Measurements from ENCODE around the gene PLAAT2. TPM values are rescaled to one million over a fixed set of nuclear protein-coding genes. Genes with fewer than 3 reads are reported as not detected.
"Not testable (repeated sequence)": the region's sequence is repeated elsewhere in the genome, so short reads cannot be mapped to it uniquely, and the experiment has no call there.

Gene PLAAT2
- total RNA-seq, 2 experiments from 2014 or later: 0.34 to 0.49 TPM

GRCh38 chr11:63532117-63532516 is 31.1 kb downstream of the PLAAT2 start:
- H3K4me3 Mint-ChIP-seq: peak overlapping the region; percentile 54
- TF ChIP-seq CTCF (IDR thresholded peaks at IDR 0.05): no peak
- CTCF ChIA-PET: no interaction called here
- H3K9me3 ChIP-seq (ENCODE audit: control insufficient read depth in 1 of 2, insufficient read depth in 1 of 2, low read length in 2 of 2): no peaks in the 10 kb centered on the region
- no peaks in the 10 kb centered on the region for H3K36me3 ChIP-seq (ENCODE audit: insufficient read depth, low read length)
- H3K4me3 ChIP-seq (ENCODE audit: low read length): no peak overlapping the region
- peaks cover 89% of the 10 kb centered on the region for H3K4me1 Mint-ChIP-seq (ENCODE audit: low read depth)
- peaks cover 7% of the 10 kb centered on the region for H3K36me3 Mint-ChIP-seq (ENCODE audit: low read depth)
- peak overlapping the region; percentile 98 for H3K27ac Mint-ChIP-seq
- peak overlapping the region; percentile 30 to 59 for H3K27ac ChIP-seq (ENCODE audit: low read depth in 1 of 2, low read length in 2 of 2)
- intact Hi-C loops (cut with DNase I, micrococcal nuclease): loop anchor here (2.0 to 10.0 kb wide), 2 partner anchors 21 to 103 kb away; no protein-coding TSS in a partner anchor
- peaks cover 65% of the 10 kb centered on the region for H3K4me1 ChIP-seq (ENCODE audit: insufficient read depth, low read length)
- DNase-seq (no peak), ATAC-seq (ENCODE audit: poor library complexity) (peak; percentile 28)
- POLR2A ChIA-PET: interaction anchor here (0.7 to 3.8 kb wide), 12 partner anchors 11 to 1653 kb away, joined by 3 to 44 read pairs (median 4); partner anchors contain the start of gene PLAAT2
- H3K9me3 Mint-ChIP-seq: no peaks in the 10 kb centered on the region
- no peaks in the 10 kb centered on the region for H3K27me3 ChIP-seq (ENCODE audit: control insufficient read depth in 1 of 2, insufficient read depth in 2 of 2, low read length in 2 of 2)
- no peaks in the 10 kb centered on the region for H3K27me3 Mint-ChIP-seq

- intact Hi-C loops (cut with DNase I, micrococcal nuclease): loop anchor here in 1 of 2 experiments (1.0 to 10.0 kb wide), 3 partner anchors 36 to 140 kb away; partner anchors contain the start of gene ATL3
- H3K27me3 Mint-ChIP-seq; H3K27me3 ChIP-seq (ENCODE audit: control insufficient read depth in 1 of 2, insufficient read depth in 2 of 2, low read length in 2 of 2); H3K9me3 Mint-ChIP-seq; CTCF ChIA-PET; H3K36me3 ChIP-seq (ENCODE audit: insufficient read depth, low read length); H3K36me3 Mint-ChIP-seq (ENCODE audit: low read depth); H3K9me3 ChIP-seq (ENCODE audit: control insufficient read depth in 1 of 2, insufficient read depth in 1 of 2, low read length in 2 of 2): not testable (repeated sequence)
- Mint-ChIP-seq H3K4me3 (peak overlapping the region; percentile 79), H3K27ac (peak overlapping the region; percentile 98), H3K4me1 (ENCODE audit: low read depth) (peaks cover 80% of the 10 kb centered on the region)
- H3K4me3 ChIP-seq (ENCODE audit: low read length): peak overlapping the region; percentile 15
- peaks cover 62% of the 10 kb centered on the region for H3K4me1 ChIP-seq (ENCODE audit: insufficient read depth, low read length)
- H3K27ac ChIP-seq (ENCODE audit: low read depth in 1 of 2, low read length in 2 of 2): peak overlapping the region; percentile 30 to 59
- DNase-seq: peak in 13 of 14 experiments; percentile 31 to 95 (median 61)
- POLR2A ChIA-PET: interaction anchor here (0.7 to 3.8 kb wide), 11 partner anchors 10 to 82 kb away, joined by 3 to 44 read pairs (median 4); partner anchors contain the start of gene PLAAT2
- ATAC-seq (ENCODE audit: poor library complexity): peak; percentile 98
Measured at GRCh38 chr11:63531074-63531792, 31.9 kb downstream of the PLAAT2 start.

GRCh38 chr11:63530021-63530420 is 33.2 kb downstream of the PLAAT2 start:
- H3K4me3 Mint-ChIP-seq: no peak overlapping the region
- no peaks in the 10 kb centered on the region for H3K27me3 ChIP-seq (ENCODE audit: control insufficient read depth in 1 of 2, insufficient read depth in 2 of 2, low read length in 2 of 2)
- H3K9me3 Mint-ChIP-seq: no peaks in the 10 kb centered on the region
- no peaks in the 10 kb centered on the region for H3K36me3 ChIP-seq (ENCODE audit: insufficient read depth, low read length)
- no peak overlapping the region for H3K27ac ChIP-seq (ENCODE audit: low read depth in 1 of 2, low read length in 2 of 2)
- TF ChIP-seq CTCF (IDR thresholded peaks at IDR 0.05): no peak
- no peaks in the 10 kb centered on the region for H3K9me3 ChIP-seq (ENCODE audit: control insufficient read depth in 1 of 2, insufficient read depth in 1 of 2, low read length in 2 of 2)
- ChIA-PET POLR2A (interaction anchor here (1.3 kb wide), 1 partner anchor 15 kb away, joined by 3 read pairs; no protein-coding TSS in a partner anchor), CTCF (no interaction called here)
- peak overlapping the region; percentile 74 for H3K27ac Mint-ChIP-seq
- no peaks in the 10 kb centered on the region for H3K27me3 Mint-ChIP-seq
- H3K36me3 Mint-ChIP-seq (ENCODE audit: low read depth): no peaks in the 10 kb centered on the region
- no peak for ATAC-seq (ENCODE audit: poor library complexity)
- no peak overlapping the region for H3K4me3 ChIP-seq (ENCODE audit: low read length)
- intact Hi-C loops (cut with DNase I, micrococcal nuclease): loop anchor here in 1 of 2 experiments (2.0 to 10.0 kb wide), 2 partner anchors 105 to 141 kb away; partner anchors contain the start of gene ATL3
- H3K4me1 ChIP-seq (ENCODE audit: insufficient read depth, low read length): peaks cover 49% of the 10 kb centered on the region
- H3K4me1 Mint-ChIP-seq (ENCODE audit: low read depth): peaks cover 68% of the 10 kb centered on the region
- no peak for DNase-seq

- H3K36me3 ChIP-seq (ENCODE audit: insufficient read depth, low read length); H3K27me3 ChIP-seq (ENCODE audit: control insufficient read depth in 1 of 2, insufficient read depth in 2 of 2, low read length in 2 of 2); CTCF ChIA-PET; H3K27ac ChIP-seq (ENCODE audit: low read depth in 1 of 2, low read length in 2 of 2); DNase-seq; intact Hi-C loops (cut with DNase I, micrococcal nuclease); H3K9me3 ChIP-seq (ENCODE audit: control insufficient read depth in 1 of 2, insufficient read depth in 1 of 2, low read length in 2 of 2); H3K4me3 ChIP-seq (ENCODE audit: low read length); H3K27me3 Mint-ChIP-seq; H3K9me3 Mint-ChIP-seq; H3K36me3 Mint-ChIP-seq (ENCODE audit: low read depth); ATAC-seq (ENCODE audit: poor library complexity); H3K4me3 Mint-ChIP-seq: not testable (repeated sequence)
- H3K4me1 Mint-ChIP-seq (ENCODE audit: low read depth): peaks cover 61% of the 10 kb centered on the region
- H3K27ac Mint-ChIP-seq: peak overlapping the region; percentile 74
- H3K4me1 ChIP-seq (ENCODE audit: insufficient read depth, low read length): peaks cover 43% of the 10 kb centered on the region
- POLR2A ChIA-PET: interaction anchor here (1.3 kb wide), 1 partner anchor 15 kb away, joined by 3 read pairs; no protein-coding TSS in a partner anchor
Measured at GRCh38 chr11:63529373-63529772, 33.8 kb downstream of the PLAAT2 start.

GRCh38 chr11:63528729-63529278 is 34.4 kb downstream of the PLAAT2 start:
- ATAC-seq (ENCODE audit: poor library complexity); H3K4me3 ChIP-seq (ENCODE audit: low read length); CTCF ChIA-PET; H3K36me3 Mint-ChIP-seq (ENCODE audit: low read depth); H3K27ac ChIP-seq (ENCODE audit: low read depth in 1 of 2, low read length in 2 of 2); H3K4me3 Mint-ChIP-seq; DNase-seq; POLR2A ChIA-PET; H3K27me3 ChIP-seq (ENCODE audit: control insufficient read depth in 1 of 2, insufficient read depth in 2 of 2, low read length in 2 of 2); H3K9me3 ChIP-seq (ENCODE audit: control insufficient read depth in 1 of 2, insufficient read depth in 1 of 2, low read length in 2 of 2); H3K9me3 Mint-ChIP-seq; H3K36me3 ChIP-seq (ENCODE audit: insufficient read depth, low read length); intact Hi-C loops (cut with DNase I, micrococcal nuclease); H3K27me3 Mint-ChIP-seq: not testable (repeated sequence)
- Mint-ChIP-seq H3K27ac (peak overlapping the region; percentile 74), H3K4me1 (ENCODE audit: low read depth) (peaks cover 56% of the 10 kb centered on the region)
- peaks cover 37% of the 10 kb centered on the region for H3K4me1 ChIP-seq (ENCODE audit: insufficient read depth, low read length)

Data from CD4-positive, alpha-beta T cell (primary cell).